Body of pancreas (tissue), 4 donors: Measurements from ENCODE around the gene FN3KRP. TPM values are rescaled to one million over a fixed set of nuclear protein-coding genes. Genes with fewer than 3 reads are reported as not detected.
A peak's percentile ranks its signal among the peaks of the same experiment; 100 is the strongest.
"Not testable (repeated sequence)": the region's sequence is repeated elsewhere in the genome, so short reads cannot be mapped to it uniquely, and the experiment has no call there.

Source experiments
- ATAC-seq: fragments of 150-250 bp; one replicate; pipeline ENCODE4 v1.9.1; 2016
- DNase-seq, 4 donors: peaks; one replicate each; pipeline ENCODE4 v3.0.0-alpha.2; 2019
- H3K27ac ChIP-seq, 4 donors: fragments of 200-600 bp; sonication (generic); 1 replicate in 3 of 4; 2 replicates in 1 of 4; pipeline versions ENCODE4 v1.5.1 to v1.6.1; 2016 to 2019; ENCODE audit warnings: mild to moderate bottlenecking in 1 of 4, mixed read lengths in 1 of 4, moderate library complexity in 1 of 4
- H3K27me3 ChIP-seq, 2 donors: fragments of 200-600 bp; sonication (generic); one replicate each; pipeline ENCODE4 v1.6.0; 2016; ENCODE audit warnings: mild to moderate bottlenecking in 1 of 2
- H3K36me3 ChIP-seq, 2 donors: fragments of 200-600 bp; sonication (generic); replicated peaks in 1 of 2; 2 replicates each; pipeline ENCODE4 v1.5.1; 2016; ENCODE audit warnings: low read depth in 2 of 2; ENCODE audit not compliant: insufficient read depth in 1 of 2
- H3K4me1 ChIP-seq: fragments of 200-600 bp; sonication (generic); one replicate; pipeline ENCODE4 v1.6.0; 2016
- H3K4me3 ChIP-seq, 2 donors: fragments of 200-600 bp; sonication (generic); 1 replicate in 1 of 2; 2 replicates in 1 of 2; pipeline ENCODE4 v1.5.1; 2016 to 2019
- H3K9me3 ChIP-seq, 3 donors: fragments of 200-600 bp; sonication (generic); 1 replicate in 2 of 3; 2 replicates in 1 of 3; pipeline ENCODE4 v1.5.1; 2016
- CTCF ChIP-seq, 7 experiments: fragments of 450-650 bp in 4 of 7; fragments of 200-600 bp in 3 of 7; sonication (generic) in 3 of 7; IDR thresholded peaks; one replicate each; pipeline ENCODE4 v1.5.1; 2016 to 2019; ENCODE audit warnings: antibody characterized with exemption in 7 of 7
- POLR2A ChIP-seq, 3 donors: fragments of 450-650 bp; IDR thresholded peaks; one replicate each; pipeline ENCODE4 v1.6.1; 2016; ENCODE audit warnings: antibody characterized with exemption in 3 of 3, mild to moderate bottlenecking in 2 of 3
- WGBS, 2 donors: methylation state at CpG; one replicate each; pipeline ENCODE4 v1.1.5; 2017; 5-methylcytosine and 5-hydroxymethylcytosine counted together
- intact Hi-C: fragments of 100-400 bp; cut with DNase I; formaldehyde crosslinking; loops from one replicate; pipeline ENCODE4 v1.15.1; 2023
- total RNA-seq, 2 donors: library from RNA; depleted of rRNA; stranded (reverse); fragments of >200 nt; gene quantifications; one replicate each; pipeline ENCODE4 v1.1.0, GENCODE V29; 2016

FN3KRP gene
- total RNA-seq, 2 donors from 2014 or later, result 7.6 to 8.0 TPM

DNA sequence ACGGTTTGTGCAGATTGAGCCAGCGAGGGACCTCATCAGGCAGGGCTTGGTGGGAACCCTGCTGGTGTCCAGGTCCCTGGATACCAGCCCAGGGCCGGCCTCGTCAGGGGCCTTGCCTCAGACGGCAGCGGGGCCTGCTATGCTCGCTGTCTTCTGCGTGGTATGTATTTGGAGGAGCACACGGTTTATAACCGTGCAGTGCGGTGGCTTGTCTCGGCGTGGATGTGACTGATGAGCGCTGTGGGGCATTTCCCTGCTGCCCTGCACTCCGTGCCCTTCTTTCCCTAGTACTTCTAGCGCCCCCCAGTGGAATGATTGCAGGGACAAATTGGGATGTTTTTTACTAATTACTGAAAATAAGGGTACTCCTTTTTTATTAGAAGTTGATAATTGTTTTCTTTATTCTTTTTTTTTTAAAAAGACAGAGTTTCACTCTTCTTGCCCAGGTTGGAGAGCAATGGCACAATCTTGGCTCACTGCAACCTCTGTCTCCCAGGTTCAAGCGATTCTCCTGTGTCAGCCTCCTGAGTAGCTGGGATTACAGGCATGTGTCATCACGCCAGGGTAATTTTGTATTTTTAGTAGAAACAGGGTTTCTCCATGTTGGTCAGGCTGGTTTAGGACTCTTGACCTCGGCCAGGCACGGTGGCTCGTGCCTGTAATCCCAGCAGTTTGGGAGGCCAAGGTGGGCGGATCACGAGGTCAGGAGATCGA lies 50.7 kb downstream of the FN3KRP start:
- WGBS, 2 donors, result 69 to 72% methylated on average over 21 to 24 of the region's 24 CpGs
- TF ChIP-seq POLR2A (IDR thresholded peaks at IDR 0.05) (no peak), CTCF (IDR thresholded peaks at IDR 0.05) (peak in 6 of 7 experiments; percentile 45 to 62 (median 60))
- no peaks in the 10 kb centered on the region for H3K9me3 ChIP-seq
- no peaks in the 10 kb centered on the region for H3K4me1 ChIP-seq
- intact Hi-C loops, result no loop called here
- ATAC-seq, result peak; percentile 52
- no peak overlapping the region for H3K27ac ChIP-seq
- peaks cover 0 to 5% of the 10 kb centered on the region in 2 donors for H3K36me3 ChIP-seq
- peak; percentile 52 to 68 (median 62) for DNase-seq
- H3K27me3 ChIP-seq, result no peaks in the 10 kb centered on the region
- no peak overlapping the region for H3K4me3 ChIP-seq

DNA sequence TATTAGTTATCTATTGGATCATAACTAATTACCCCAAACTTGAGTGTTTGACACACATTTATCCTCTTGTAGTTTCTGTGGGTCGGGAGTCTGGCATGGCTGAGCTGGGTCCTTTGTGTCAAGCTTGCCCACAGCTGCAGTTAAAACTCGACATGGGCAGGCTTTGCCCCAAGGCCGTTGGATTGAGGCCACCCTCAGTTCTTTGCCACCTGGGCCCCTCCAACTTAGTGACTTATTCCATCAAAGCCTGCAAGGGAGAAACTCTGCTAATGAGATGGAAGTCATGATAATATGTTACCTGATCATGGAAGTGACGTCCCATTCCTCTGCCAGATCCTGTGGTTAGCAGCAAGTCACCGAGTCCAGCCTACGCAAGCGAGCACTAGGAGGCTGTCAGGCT lies 52.5 kb downstream of the FN3KRP start:
- H3K27ac ChIP-seq, result no peak overlapping the region
- H3K36me3 ChIP-seq, result peaks cover 0 to 4% of the 10 kb centered on the region in 2 donors
- H3K9me3 ChIP-seq, result no peaks in the 10 kb centered on the region
- no peak for DNase-seq
- intact Hi-C loops, result no loop called here
- no peaks in the 10 kb centered on the region for H3K4me1 ChIP-seq
- H3K27me3 ChIP-seq, result no peaks in the 10 kb centered on the region
- WGBS, 2 donors, result 84 to 94% methylated on average over 7 of the region's 7 CpGs
- ATAC-seq, result no peak
- TF ChIP-seq POLR2A (IDR thresholded peaks at IDR 0.05) (no peak), CTCF (IDR thresholded peaks at IDR 0.05) (no peak)
- H3K4me3 ChIP-seq, result no peak overlapping the region

DNA sequence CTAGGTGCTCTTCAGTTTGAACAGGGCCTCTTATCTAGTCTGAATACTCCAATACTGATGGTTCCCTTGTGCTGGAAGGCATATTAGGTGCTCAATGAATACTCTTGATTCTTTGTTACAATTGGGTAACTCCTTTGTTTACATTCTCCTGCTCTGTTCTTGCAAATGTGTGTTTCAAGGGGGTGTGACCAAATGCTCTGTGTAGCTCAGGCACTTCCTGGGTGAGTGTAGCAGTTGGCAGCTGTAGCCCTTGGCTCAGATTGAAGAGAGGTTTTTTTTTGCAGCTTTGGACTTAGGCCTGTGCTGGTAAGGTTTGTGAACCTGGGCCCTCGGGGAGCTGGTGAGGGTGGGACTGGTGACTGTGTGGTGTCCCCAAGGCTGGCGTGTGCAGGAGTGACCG lies 55.5 kb downstream of the FN3KRP start:
- H3K36me3 ChIP-seq, result peaks cover 0 to 3% of the 10 kb centered on the region in 2 donors
- no peaks in the 10 kb centered on the region for H3K27me3 ChIP-seq
- ATAC-seq, result peak; percentile 19
- no peak overlapping the region for H3K4me3 ChIP-seq
- DNase-seq, result peak in 2 of 4 donors; percentile 31 to 51
- no peak overlapping the region for H3K27ac ChIP-seq
- peaks cover 8% of the 10 kb centered on the region for H3K4me1 ChIP-seq
- intact Hi-C loops, result no loop called here
- no peak for TF ChIP-seq POLR2A (IDR thresholded peaks at IDR 0.05)
- no peak for TF ChIP-seq CTCF (IDR thresholded peaks at IDR 0.05)
- WGBS, 2 donors, result 56 to 59% methylated on average over 1 to 3 of the region's 3 CpGs
- H3K9me3 ChIP-seq, result no peaks in the 10 kb centered on the region

- H3K9me3 ChIP-seq, intact Hi-C loops, H3K27me3 ChIP-seq, ATAC-seq, H3K27ac ChIP-seq, DNase-seq, H3K36me3 ChIP-seq, H3K4me1 ChIP-seq, H3K4me3 ChIP-seq: not testable (repeated sequence)
- 62 to 71% methylated on average over 17 to 18 of the region's 19 CpGs for WGBS, 2 donors
These were observed 58.0 kb downstream of the FN3KRP start for GRCh38 chr17:82774456-82774855.

GRCh38 chr17:82775001-82775823 lies 58.7 kb downstream of the FN3KRP start:
- DNase-seq (peak; percentile 71 to 81 (median 76)), ATAC-seq (peak; percentile 69)
- 23 to 27% methylated on average over 28 to 34 of the region's 34 CpGs for WGBS, 2 donors
- no peak overlapping the region for H3K4me3 ChIP-seq
- H3K4me1 ChIP-seq, result peaks cover 8% of the 10 kb centered on the region
- intact Hi-C loops, result loop anchor here (5.0 kb wide), 2 partner anchors 108 to 423 kb away; no protein-coding TSS in a partner anchor
- TF ChIP-seq POLR2A (IDR thresholded peaks at IDR 0.05), result no peak
- peak; percentile 75 to 93 (median 80) for TF ChIP-seq CTCF (IDR thresholded peaks at IDR 0.05)
- no peaks in the 10 kb centered on the region for H3K27me3 ChIP-seq
- no peak overlapping the region for H3K27ac ChIP-seq
- H3K9me3 ChIP-seq, result no peaks in the 10 kb centered on the region
- H3K36me3 ChIP-seq, result no peaks in the 10 kb centered on the region
